WTC11 (cell line): ENCODE measurements around the gene TRIM62. TPM values are rescaled to one million over a fixed set of nuclear protein-coding genes. Genes with fewer than 3 reads are reported as not detected.

Experiments
- ATAC-seq: fragments of 200-7000 bp; cut with Tn5 transposase; 2 replicates; pipeline ENCODE4 v1.10.0; 2021; ENCODE audit warnings: mild to moderate bottlenecking, moderate library complexity
- CTCF ChIA-PET: fragments of 300-600 bp; sonication (Branson Sonifier 250); formaldehyde crosslinking; loops from one replicate; lab custom pipeline; 2021; ENCODE audit warnings: antibody characterized with exemption; lab: Charles Lee
- POLR2A ChIA-PET: fragments of 350-600 bp; sonication (Branson Sonifier 250); formaldehyde crosslinking; loops from one replicate; lab custom pipeline; 2021; ENCODE audit warnings: antibody characterized with exemption; lab: Charles Lee
- DNase-seq: peaks from one replicate; pipeline ENCODE4 v3.0.0; 2021; ENCODE audit warnings: low spot score
- H3K27ac Mint-ChIP-seq: 2 replicates; pipeline ENCODE4 v1.8.0; 2021; ENCODE audit warnings: mixed read lengths
- H3K27me3 Mint-ChIP-seq: 2 replicates; pipeline ENCODE4 v1.8.0; 2021; ENCODE audit warnings: low read depth, mild to moderate bottlenecking, moderate library complexity, mixed read lengths
- H3K36me3 Mint-ChIP-seq: 2 replicates; pipeline ENCODE4 v1.8.0; 2021; ENCODE audit warnings: mixed read lengths
- H3K4me1 Mint-ChIP-seq: 2 replicates; pipeline ENCODE4 v1.8.0; 2022; ENCODE audit warnings: mixed read lengths
- H3K4me3 Mint-ChIP-seq: 2 replicates; pipeline ENCODE4 v1.8.0; 2021; ENCODE audit warnings: mild to moderate bottlenecking, moderate library complexity, mixed read lengths
- H3K9me3 Mint-ChIP-seq: 2 replicates; pipeline ENCODE4 v1.8.0; 2021; ENCODE audit warnings: mixed read lengths
- EMX1 ChIP-seq: fragments of 250-450 bp; sonication (Bioruptor Pico); IDR thresholded peaks from 2 replicates; pipeline ENCODE4 v1.8.0; 2021; ENCODE audit warnings: mild to moderate bottlenecking
- ETV6 ChIP-seq: sonication (generic); formaldehyde crosslinking; IDR thresholded peaks from 2 replicates; pipeline ENCODE4 v1.8.1; 2022; ENCODE audit warnings: mild to moderate bottlenecking, missing genetic modification reagents
- GABPB1 ChIP-seq: sonication (generic); formaldehyde crosslinking; IDR thresholded peaks from 2 replicates; pipeline ENCODE4 v1.8.1; 2023; ENCODE audit warnings: mild to moderate bottlenecking, missing genetic modification reagents
- JAZF1 ChIP-seq: fragments of 250-450 bp; sonication (Bioruptor Pico); IDR thresholded peaks from 2 replicates; pipeline ENCODE4 v1.9.0; 2021; ENCODE audit warnings: moderate library complexity, mild to moderate bottlenecking, inconsistent platforms
- MXD4 ChIP-seq: fragments of 250-450 bp; sonication (Bioruptor Pico); IDR thresholded peaks from 2 replicates; pipeline ENCODE4 v1.8.0; 2021; ENCODE audit warnings: mild to moderate bottlenecking, moderate library complexity, borderline replicate concordance
- NR1H2 ChIP-seq: sonication (generic); formaldehyde crosslinking; IDR thresholded peaks from 2 replicates; pipeline ENCODE4 v1.9.0; 2021; ENCODE audit warnings: mild to moderate bottlenecking, moderate library complexity, missing genetic modification reagents
- SMAD4 ChIP-seq: sonication (generic); formaldehyde crosslinking; IDR thresholded peaks from 2 replicates; pipeline ENCODE4 v1.8.0; 2022; ENCODE audit warnings: mild to moderate bottlenecking, missing genetic modification reagents
- TEAD4 ChIP-seq: sonication (generic); formaldehyde crosslinking; IDR thresholded peaks from 2 replicates; pipeline ENCODE4 v1.8.0; 2022; ENCODE audit warnings: mild to moderate bottlenecking, missing genetic modification reagents
- ZBTB21 ChIP-seq: sonication (generic); formaldehyde crosslinking; IDR thresholded peaks from 2 replicates; pipeline ENCODE4 v1.8.1; 2023; ENCODE audit warnings: mild to moderate bottlenecking, missing genetic modification reagents, borderline replicate concordance
- ZNF232 ChIP-seq: sonication (generic); formaldehyde crosslinking; IDR thresholded peaks from 2 replicates; pipeline ENCODE4 v1.8.0; 2022; ENCODE audit warnings: mild to moderate bottlenecking, missing genetic modification reagents
- ZNF263 ChIP-seq: sonication (generic); formaldehyde crosslinking; IDR thresholded peaks from 2 replicates; pipeline ENCODE4 v1.8.1; 2022; ENCODE audit warnings: low read depth, mild to moderate bottlenecking, moderate library complexity, missing genetic modification reagents
- ZNF671 ChIP-seq: fragments of 250-450 bp; sonication (Bioruptor Pico); IDR thresholded peaks from 2 replicates; pipeline ENCODE4 v1.8.0; 2021; ENCODE audit warnings: mild to moderate bottlenecking
- total RNA-seq: library from RNA; stranded (reverse); gene quantifications from 3 replicates; pipeline ENCODE4 v1.2.3, GENCODE V29; 2021
- TF ChIP-seq, protein P1 (sequence below): sonication (generic); formaldehyde crosslinking; IDR thresholded peaks from 2 replicates; pipeline ENCODE4 v1.8.1; 2023; ENCODE audit warnings: mild to moderate bottlenecking, moderate library complexity, missing genetic modification reagents
- TF ChIP-seq, protein P2 (sequence below): fragments of 200-600 bp; IDR thresholded peaks from 2 replicates; pipeline ENCODE4 v1.8.0; 2022; ENCODE audit warnings: antibody characterized with exemption
- TF ChIP-seq, protein P3 (sequence below): sonication (generic); formaldehyde crosslinking; IDR thresholded peaks from 2 replicates; pipeline ENCODE4 v1.8.1; 2023; ENCODE audit warnings: mild to moderate bottlenecking, missing genetic modification reagents, moderate library complexity
- TF ChIP-seq, protein P4 (sequence below): fragments of 250-450 bp; sonication (Bioruptor Pico); IDR thresholded peaks from 2 replicates; pipeline ENCODE4 v1.9.0; 2021; ENCODE audit warnings: mild to moderate bottlenecking, borderline replicate concordance
- TF ChIP-seq, protein P5 (sequence below): sonication (generic); formaldehyde crosslinking; IDR thresholded peaks from 2 replicates; pipeline ENCODE4 v1.8.1; 2023; ENCODE audit warnings: mild to moderate bottlenecking, missing genetic modification reagents, moderate library complexity
- TF ChIP-seq, protein P6 (sequence below): sonication (generic); formaldehyde crosslinking; IDR thresholded peaks from 2 replicates; pipeline ENCODE4 v1.8.1; 2022; ENCODE audit warnings: mild to moderate bottlenecking, moderate library complexity, missing genetic modification reagents
- TF ChIP-seq, protein P7 (sequence below): sonication (generic); formaldehyde crosslinking; IDR thresholded peaks from 2 replicates; pipeline ENCODE4 v1.8.1; 2022; ENCODE audit warnings: low read depth, missing genetic modification reagents, borderline replicate concordance

Gene TRIM62
- total RNA-seq, 1 experiment from 2014 or later, result 13.6 TPM

DNA sequence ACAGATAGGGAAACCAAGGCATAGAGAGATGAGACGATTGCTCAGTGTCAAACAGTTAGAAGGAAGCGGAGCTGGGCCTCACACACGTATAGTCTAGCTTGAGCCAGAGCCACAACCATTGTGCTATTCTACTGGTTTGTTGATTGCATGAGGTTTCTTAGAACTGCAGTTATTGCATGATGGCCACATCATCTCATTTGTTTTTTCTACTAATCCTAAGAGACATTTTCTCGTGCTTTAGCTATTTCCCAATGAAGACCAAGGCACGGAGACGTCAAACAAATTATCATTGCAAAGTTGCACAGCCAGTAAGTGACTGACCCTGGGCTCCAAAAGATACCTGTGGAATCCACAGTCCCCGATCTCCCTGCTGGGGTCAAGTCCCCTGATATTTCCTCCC lies 49.3 kb upstream of the TRIM62 start:
- ChIA-PET POLR2A (no interaction called here), CTCF (interaction anchor here (0.8 kb wide), 1 partner anchor 64 kb away, joined by 3 read pairs; no protein-coding TSS in a partner anchor)
- Mint-ChIP-seq H3K4me1 (peaks cover 27% of the 10 kb centered on the region), H3K4me3 (no peak overlapping the region), H3K27ac (no peak overlapping the region), H3K9me3 (no peaks in the 10 kb centered on the region), H3K36me3 (no peaks in the 10 kb centered on the region), H3K27me3 (peaks cover 22% of the 10 kb centered on the region)
- no peak for ATAC-seq
- TF ChIP-seq, protein P1, sequence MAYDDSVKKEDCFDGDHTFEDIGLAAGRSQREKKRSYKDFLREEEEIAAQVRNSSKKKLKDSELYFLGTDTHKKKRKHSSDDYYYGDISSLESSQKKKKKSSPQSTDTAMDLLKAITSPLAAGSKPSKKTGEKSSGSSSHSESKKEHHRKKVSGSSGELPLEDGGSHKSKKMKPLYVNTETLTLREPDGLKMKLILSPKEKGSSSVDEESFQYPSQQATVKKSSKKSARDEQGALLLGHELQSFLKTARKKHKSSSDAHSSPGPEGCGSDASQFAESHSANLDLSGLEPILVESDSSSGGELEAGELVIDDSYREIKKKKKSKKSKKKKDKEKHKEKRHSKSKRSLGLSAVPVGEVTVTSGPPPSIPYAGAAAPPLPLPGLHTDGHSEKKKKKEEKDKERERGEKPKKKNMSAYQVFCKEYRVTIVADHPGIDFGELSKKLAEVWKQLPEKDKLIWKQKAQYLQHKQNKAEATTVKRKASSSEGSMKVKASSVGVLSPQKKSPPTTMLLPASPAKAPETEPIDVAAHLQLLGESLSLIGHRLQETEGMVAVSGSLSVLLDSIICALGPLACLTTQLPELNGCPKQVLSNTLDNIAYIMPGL, result no peak
- TF ChIP-seq, protein P2, sequence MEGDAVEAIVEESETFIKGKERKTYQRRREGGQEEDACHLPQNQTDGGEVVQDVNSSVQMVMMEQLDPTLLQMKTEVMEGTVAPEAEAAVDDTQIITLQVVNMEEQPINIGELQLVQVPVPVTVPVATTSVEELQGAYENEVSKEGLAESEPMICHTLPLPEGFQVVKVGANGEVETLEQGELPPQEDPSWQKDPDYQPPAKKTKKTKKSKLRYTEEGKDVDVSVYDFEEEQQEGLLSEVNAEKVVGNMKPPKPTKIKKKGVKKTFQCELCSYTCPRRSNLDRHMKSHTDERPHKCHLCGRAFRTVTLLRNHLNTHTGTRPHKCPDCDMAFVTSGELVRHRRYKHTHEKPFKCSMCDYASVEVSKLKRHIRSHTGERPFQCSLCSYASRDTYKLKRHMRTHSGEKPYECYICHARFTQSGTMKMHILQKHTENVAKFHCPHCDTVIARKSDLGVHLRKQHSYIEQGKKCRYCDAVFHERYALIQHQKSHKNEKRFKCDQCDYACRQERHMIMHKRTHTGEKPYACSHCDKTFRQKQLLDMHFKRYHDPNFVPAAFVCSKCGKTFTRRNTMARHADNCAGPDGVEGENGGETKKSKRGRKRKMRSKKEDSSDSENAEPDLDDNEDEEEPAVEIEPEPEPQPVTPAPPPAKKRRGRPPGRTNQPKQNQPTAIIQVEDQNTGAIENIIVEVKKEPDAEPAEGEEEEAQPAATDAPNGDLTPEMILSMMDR, result no peak
- TF ChIP-seq ETV6 (no peak), ZNF263 (CRISPR knock-in tag) (no peak), ZBTB21 (no peak)
- TF ChIP-seq, protein P3, sequence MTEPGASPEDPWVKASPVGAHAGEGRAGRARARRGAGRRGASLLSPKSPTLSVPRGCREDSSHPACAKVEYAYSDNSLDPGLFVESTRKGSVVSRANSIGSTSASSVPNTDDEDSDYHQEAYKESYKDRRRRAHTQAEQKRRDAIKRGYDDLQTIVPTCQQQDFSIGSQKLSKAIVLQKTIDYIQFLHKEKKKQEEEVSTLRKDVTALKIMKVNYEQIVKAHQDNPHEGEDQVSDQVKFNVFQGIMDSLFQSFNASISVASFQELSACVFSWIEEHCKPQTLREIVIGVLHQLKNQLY, result no peak
- DNase-seq, result no peak

DNA sequence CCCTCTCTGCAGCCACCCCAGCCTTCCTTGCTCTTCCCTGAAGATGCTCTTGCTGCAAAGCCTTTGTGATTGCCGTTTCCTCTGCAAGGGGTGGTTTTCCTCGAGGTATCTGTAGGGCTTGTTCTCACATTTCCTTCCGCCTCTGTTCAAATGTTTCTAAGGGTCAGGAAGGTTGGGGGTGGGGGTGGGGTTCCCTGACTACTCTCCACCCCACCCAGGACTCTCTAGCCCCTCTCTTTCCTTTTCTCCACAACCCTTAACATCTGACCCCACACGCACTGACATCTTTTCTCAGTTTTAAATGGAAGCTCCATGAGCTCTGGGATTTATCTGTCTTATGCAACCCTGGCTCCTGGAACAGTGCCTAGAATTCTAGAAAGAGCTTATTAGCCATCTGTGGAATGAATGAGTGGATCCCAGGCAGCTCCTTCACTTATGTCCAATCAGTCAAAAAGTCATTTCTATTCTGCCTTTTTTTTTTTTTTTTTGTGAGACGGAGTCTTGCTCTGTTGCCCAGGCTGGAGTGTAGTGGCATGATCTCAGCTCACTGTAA lies 47.2 kb upstream of the TRIM62 start:
- no peak overlapping the region for H3K4me3 Mint-ChIP-seq
- H3K27ac Mint-ChIP-seq, result no peak overlapping the region
- ATAC-seq (no peak), DNase-seq (no peak)
- ChIA-PET CTCF (interaction anchor here (0.9 kb wide), 1 partner anchor 10 kb away, joined by 4 read pairs; no protein-coding TSS in a partner anchor), POLR2A (no interaction called here)
- H3K4me1 Mint-ChIP-seq, result peaks cover 12% of the 10 kb centered on the region
- no peak for TF ChIP-seq ZNF232 (CRISPR knock-in tag)
- TF ChIP-seq SMAD4 (CRISPR knock-in tag), result no peak
- no peak for TF ChIP-seq JAZF1 (CRISPR knock-in tag)
- TF ChIP-seq, protein P4, sequence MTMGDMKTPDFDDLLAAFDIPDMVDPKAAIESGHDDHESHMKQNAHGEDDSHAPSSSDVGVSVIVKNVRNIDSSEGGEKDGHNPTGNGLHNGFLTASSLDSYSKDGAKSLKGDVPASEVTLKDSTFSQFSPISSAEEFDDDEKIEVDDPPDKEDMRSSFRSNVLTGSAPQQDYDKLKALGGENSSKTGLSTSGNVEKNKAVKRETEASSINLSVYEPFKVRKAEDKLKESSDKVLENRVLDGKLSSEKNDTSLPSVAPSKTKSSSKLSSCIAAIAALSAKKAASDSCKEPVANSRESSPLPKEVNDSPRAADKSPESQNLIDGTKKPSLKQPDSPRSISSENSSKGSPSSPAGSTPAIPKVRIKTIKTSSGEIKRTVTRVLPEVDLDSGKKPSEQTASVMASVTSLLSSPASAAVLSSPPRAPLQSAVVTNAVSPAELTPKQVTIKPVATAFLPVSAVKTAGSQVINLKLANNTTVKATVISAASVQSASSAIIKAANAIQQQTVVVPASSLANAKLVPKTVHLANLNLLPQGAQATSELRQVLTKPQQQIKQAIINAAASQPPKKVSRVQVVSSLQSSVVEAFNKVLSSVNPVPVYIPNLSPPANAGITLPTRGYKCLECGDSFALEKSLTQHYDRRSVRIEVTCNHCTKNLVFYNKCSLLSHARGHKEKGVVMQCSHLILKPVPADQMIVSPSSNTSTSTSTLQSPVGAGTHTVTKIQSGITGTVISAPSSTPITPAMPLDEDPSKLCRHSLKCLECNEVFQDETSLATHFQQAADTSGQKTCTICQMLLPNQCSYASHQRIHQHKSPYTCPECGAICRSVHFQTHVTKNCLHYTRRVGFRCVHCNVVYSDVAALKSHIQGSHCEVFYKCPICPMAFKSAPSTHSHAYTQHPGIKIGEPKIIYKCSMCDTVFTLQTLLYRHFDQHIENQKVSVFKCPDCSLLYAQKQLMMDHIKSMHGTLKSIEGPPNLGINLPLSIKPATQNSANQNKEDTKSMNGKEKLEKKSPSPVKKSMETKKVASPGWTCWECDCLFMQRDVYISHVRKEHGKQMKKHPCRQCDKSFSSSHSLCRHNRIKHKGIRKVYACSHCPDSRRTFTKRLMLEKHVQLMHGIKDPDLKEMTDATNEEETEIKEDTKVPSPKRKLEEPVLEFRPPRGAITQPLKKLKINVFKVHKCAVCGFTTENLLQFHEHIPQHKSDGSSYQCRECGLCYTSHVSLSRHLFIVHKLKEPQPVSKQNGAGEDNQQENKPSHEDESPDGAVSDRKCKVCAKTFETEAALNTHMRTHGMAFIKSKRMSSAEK (CRISPR knock-in tag), result no peak
- TF ChIP-seq ZNF671 (CRISPR knock-in tag), result no peak
- no peak for TF ChIP-seq GABPB1
- TF ChIP-seq, protein P5, sequence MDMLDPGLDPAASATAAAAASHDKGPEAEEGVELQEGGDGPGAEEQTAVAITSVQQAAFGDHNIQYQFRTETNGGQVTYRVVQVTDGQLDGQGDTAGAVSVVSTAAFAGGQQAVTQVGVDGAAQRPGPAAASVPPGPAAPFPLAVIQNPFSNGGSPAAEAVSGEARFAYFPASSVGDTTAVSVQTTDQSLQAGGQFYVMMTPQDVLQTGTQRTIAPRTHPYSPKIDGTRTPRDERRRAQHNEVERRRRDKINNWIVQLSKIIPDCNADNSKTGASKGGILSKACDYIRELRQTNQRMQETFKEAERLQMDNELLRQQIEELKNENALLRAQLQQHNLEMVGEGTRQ (CRISPR knock-in tag), result no peak
- TF ChIP-seq, protein P2, result no peak
- no peak for TF ChIP-seq EMX1 (CRISPR knock-in tag)
- TF ChIP-seq, protein P6, sequence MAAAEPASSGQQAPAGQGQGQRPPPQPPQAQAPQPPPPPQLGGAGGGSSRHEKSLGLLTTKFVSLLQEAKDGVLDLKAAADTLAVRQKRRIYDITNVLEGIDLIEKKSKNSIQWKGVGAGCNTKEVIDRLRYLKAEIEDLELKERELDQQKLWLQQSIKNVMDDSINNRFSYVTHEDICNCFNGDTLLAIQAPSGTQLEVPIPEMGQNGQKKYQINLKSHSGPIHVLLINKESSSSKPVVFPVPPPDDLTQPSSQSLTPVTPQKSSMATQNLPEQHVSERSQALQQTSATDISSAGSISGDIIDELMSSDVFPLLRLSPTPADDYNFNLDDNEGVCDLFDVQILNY, result no peak
- TF ChIP-seq MXD4 (CRISPR knock-in tag), result no peak
- no peak for TF ChIP-seq TEAD4 (CRISPR knock-in tag)
- no peak for TF ChIP-seq NR1H2
- TF ChIP-seq, protein P7, sequence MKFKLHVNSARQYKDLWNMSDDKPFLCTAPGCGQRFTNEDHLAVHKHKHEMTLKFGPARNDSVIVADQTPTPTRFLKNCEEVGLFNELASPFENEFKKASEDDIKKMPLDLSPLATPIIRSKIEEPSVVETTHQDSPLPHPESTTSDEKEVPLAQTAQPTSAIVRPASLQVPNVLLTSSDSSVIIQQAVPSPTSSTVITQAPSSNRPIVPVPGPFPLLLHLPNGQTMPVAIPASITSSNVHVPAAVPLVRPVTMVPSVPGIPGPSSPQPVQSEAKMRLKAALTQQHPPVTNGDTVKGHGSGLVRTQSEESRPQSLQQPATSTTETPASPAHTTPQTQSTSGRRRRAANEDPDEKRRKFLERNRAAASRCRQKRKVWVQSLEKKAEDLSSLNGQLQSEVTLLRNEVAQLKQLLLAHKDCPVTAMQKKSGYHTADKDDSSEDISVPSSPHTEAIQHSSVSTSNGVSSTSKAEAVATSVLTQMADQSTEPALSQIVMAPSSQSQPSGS (CRISPR knock-in tag), result no peak
- peaks cover 1% of the 10 kb centered on the region; the same call in 1 of the 2 replicates for H3K36me3 Mint-ChIP-seq
- peaks cover 33% of the 10 kb centered on the region for H3K27me3 Mint-ChIP-seq
- H3K9me3 Mint-ChIP-seq, result peaks cover 11% of the 10 kb centered on the region
